ENCODE measurements around the gene SDK2. TPM values are rescaled to one million over a fixed set of nuclear protein-coding genes. Genes with fewer than 3 reads are reported as not detected.

Gene SDK2
- total RNA-seq, 2 experiments from 2014 or later: 2.4 to 2.5 TPM

DNA sequence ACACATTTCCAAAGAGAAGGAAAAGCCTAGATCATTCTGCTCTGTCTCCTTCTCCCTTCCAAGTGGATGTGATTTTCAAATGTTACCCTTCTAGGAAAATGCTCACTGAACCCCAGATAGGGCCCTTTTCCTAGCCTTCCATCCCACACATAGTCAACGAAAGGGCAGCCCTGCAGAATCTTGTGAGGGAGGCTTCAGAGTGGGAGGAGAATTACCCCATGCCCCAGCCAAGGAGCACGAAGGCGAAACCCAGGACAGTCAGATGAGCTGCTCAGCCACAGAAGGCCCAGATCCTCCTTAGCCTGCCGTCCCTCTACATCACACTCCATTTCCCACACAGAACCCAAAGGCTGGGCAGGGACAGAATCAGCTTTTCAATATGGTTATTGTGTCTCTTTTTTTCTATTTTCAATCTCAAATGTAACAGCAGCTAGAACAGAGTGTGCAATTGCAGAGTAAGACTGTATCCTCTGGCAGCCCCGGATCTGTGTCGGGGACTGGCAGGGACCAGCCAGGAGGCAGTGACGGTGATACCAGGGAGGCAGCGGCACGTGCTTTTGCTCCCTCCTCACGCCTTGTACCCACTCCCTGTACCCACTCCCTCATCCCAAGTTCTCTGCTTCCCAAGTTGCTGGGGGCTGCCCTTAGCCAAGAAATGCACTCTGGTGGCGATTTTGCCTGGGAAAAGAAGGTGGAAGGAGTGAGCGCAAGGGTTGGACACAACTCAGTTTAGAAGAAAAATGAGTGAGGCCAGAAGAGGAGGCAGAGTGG is 3.7 kb upstream of the SDK2 start:
- ChIA-PET CTCF (interaction anchor here (1.2 kb wide), 1 partner anchor 13 kb away, joined by 3 read pairs; no protein-coding TSS in a partner anchor), POLR2A (no interaction called here)
- Mint-ChIP-seq H3K36me3 (ENCODE audit: low read depth) (no peaks in the 10 kb centered on the region), H3K27ac (no peak overlapping the region), H3K4me3 (no peak overlapping the region), H3K27me3 (peaks cover 41% of the 10 kb centered on the region), H3K9me3 (no peaks in the 10 kb centered on the region), H3K4me1 (peaks cover 7% of the 10 kb centered on the region)
- no peak for DNase-seq

DNA sequence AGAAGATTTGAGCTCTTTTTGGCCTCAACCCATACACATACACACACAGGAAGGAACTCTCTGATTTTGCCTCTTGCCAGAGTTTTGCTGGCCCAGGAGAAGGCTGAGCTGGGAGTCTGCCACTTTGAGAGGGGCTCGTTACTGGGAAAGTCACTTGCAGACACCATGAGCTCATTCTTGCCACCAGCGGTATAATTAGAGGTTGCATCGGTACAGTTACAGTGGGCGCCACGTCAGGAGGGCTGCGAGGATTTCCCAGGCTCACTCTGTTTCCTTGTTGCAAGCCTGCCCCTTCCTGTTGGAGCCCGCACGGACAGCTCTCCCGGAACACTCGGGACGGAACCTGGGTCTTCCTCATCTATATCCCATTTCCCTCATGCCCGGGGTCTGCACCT is 3.1 kb upstream of the SDK2 start:
- peaks cover 8% of the 10 kb centered on the region for H3K4me1 Mint-ChIP-seq
- H3K36me3 Mint-ChIP-seq (ENCODE audit: low read depth): no peaks in the 10 kb centered on the region
- no peak overlapping the region for H3K4me3 Mint-ChIP-seq
- H3K27me3 Mint-ChIP-seq: peaks cover 45% of the 10 kb centered on the region
- ChIA-PET CTCF (interaction anchor here (1.2 kb wide), 1 partner anchor 14 kb away, joined by 3 read pairs; no protein-coding TSS in a partner anchor), POLR2A (no interaction called here)
- no peaks in the 10 kb centered on the region for H3K9me3 Mint-ChIP-seq
- H3K27ac Mint-ChIP-seq: no peak overlapping the region
- no peak for DNase-seq

DNA sequence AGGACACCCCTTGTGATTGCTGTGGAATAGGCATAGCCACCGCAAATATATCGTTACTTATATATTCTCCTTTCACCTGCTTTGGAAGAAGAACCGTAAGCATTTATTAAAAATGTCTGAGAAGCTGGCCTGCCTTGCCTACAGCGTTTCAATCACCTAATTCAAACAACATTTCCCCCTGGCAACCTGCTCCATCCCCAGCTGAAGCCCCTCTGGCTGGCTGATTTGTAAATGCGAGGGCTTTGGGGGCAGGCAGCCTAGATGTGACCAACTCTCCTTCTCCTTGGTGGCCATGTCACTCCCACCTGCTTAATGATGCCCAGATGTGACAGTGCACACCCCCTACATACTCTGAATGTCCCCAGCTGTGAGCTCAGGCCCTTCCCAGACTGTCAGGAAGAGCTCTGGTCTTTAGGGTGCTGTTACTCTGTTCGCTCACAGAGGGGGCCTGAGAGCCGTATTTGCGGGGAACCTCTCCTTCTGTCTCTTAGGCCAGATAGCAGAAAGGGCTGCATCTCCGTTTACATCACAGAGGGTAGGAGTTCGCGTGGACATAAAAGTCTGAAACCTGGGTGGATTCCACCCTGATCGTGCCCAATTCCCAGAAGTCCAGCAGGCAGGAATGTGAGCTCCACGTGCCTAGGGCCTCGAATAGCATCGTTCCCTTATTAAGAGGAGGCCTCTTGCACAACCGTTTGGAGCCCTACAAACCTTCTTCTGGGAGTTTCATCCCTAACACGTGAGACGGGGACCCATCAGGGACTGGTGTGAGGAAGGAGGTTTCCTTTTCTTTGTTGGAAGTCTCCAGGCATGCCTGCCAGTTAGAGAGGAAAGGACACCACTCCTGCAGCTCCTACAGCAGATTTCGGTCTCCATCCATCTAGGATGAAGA is 2.4 kb upstream of the SDK2 start:
- H3K4me3 Mint-ChIP-seq: no peak overlapping the region
- H3K36me3 Mint-ChIP-seq (ENCODE audit: low read depth): no peaks in the 10 kb centered on the region
- POLR2A ChIA-PET: no interaction called here
- H3K4me1 Mint-ChIP-seq: peaks cover 10% of the 10 kb centered on the region
- no peak for DNase-seq
- peaks cover 51% of the 10 kb centered on the region for H3K27me3 Mint-ChIP-seq
- H3K9me3 Mint-ChIP-seq: no peaks in the 10 kb centered on the region
- H3K27ac Mint-ChIP-seq: no peak overlapping the region
- CTCF ChIA-PET: interaction anchor here (0.8 to 1.7 kb wide), 8 partner anchors 12 to 224 kb away, joined by 3 to 7 read pairs (median 3); no protein-coding TSS in a partner anchor

DNA sequence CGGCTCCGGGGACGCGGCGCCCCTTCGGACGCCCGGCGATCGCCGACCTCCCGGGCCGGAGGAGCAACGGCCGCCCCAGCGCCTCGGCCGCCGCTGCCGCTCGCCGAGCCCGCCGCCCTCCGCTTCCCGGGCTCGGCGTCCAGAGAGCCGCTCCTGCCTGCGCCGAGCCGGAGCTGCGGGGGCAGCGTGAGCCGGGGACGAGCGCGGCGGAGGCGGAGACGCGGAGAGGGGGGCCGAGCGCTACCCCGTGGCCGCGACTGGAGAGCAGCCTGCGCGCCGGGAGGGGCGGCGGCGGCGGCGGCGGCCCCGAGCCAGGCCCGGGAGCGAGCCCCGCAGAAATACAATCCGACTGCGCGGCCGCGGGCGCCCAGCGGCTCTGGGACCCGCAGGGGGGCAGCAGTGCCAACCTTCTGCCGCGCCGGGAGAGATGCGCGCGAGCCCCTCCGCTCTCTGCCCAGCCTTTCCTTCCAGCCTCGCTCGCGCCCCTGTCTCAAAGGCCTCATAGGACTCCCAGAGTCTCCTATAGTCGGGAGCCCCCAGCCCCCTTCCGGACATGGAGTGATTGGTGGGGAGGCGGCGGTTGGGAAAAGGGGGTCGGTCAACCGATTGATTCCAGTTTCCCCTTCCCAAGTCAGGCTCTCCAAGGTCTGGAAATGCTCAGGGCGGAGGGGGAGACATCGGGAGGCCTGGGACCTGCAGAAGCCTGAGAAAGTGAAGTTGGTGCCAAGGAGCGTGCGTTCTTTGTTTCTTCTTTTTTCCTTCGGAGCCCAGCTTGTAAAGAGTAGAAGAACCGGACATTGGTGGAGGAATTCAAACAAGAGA is 1.0 kb upstream of the SDK2 start:
- H3K27me3 Mint-ChIP-seq: peaks cover 63% of the 10 kb centered on the region

DNA sequence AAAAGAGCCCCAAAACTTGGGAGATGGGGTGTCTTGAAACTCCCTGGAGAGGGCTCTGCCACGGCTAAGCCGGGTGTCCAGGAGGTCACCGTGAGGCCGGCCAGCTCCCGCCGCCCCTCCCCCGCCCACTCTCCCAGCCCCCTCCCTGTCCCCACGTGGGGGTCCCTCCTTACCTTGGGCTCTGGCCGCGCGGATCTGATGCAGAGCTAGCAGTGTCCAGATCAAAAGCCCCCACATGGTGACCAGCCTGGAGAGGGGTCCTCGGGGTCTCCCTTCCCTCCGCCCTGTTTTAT is 447 bp downstream of the SDK2 start:
- Mint-ChIP-seq H3K4me3 (peak overlapping the region; percentile 53), H3K27ac (no peak overlapping the region), H3K4me1 (peaks cover 8% of the 10 kb centered on the region), H3K27me3 (peaks cover 59% of the 10 kb centered on the region), H3K36me3 (ENCODE audit: low read depth) (no peaks in the 10 kb centered on the region), H3K9me3 (no peaks in the 10 kb centered on the region)
- DNase-seq: no peak
- POLR2A ChIA-PET: no interaction called here
- CTCF ChIA-PET: no interaction called here

More for the DNA sequence above, 1.0 kb upstream of the SDK2 start:
- Mint-ChIP-seq H3K36me3 (ENCODE audit: low read depth) (no peaks in the 10 kb centered on the region), H3K4me1 (peaks cover 10% of the 10 kb centered on the region), H3K27ac (no peak overlapping the region), H3K4me3 (peak overlapping the region; percentile 18), H3K9me3 (no peaks in the 10 kb centered on the region)
- ChIA-PET CTCF (interaction anchor here (0.9 to 1.7 kb wide), 4 partner anchors 11 to 223 kb away, joined by 3 to 4 read pairs (median 3); no protein-coding TSS in a partner anchor), POLR2A (no interaction called here)
- peak; percentile 26 for DNase-seq

DNA sequence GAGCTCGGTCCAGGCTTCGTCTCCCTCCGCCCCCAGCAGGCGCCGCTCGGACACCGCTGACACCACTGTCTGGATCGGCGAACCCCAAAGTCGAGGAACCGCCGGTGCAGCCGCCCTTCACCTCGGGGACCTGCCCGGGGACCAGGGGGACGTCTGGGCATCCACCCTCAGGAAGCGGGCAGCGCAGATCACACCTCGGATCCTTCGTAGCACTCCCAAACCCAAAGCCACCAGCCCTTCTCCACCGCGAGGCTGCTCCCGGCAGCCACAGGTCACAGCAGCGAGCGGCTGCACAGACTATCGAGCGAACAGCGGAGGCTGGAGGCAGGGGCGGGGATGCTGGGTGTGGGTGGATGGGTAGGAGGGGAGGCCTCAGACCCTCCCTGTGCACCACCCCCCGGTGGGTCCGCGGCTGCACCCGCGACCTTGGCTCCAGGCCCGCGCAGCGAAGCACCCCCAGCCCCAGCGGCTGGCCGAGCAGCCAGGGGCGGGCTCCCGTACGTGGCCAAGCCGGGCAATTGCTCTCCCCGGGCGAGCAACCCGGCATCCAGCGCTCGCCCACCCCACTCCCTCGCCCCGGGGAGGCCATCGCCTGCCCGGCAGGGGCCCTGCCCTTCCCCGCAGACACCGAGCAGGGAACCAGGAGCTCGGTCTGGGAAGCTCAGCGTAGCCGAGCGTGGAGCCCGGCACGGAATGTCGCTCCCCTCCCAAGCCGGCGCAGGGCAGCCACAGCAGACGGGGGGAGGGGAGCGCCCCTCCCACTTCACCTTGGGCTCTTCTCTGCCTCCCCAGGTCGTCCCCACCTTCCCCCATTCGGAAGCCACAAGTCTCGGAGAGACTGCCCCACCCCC is 1.0 kb downstream of the SDK2 start:
- ChIA-PET CTCF (interaction anchor here (0.6 kb wide), 1 partner anchor 66 kb away, joined by 3 read pairs; no protein-coding TSS in a partner anchor), POLR2A (no interaction called here)
- Mint-ChIP-seq H3K4me3 (peak overlapping the region; percentile 59), H3K9me3 (no peaks in the 10 kb centered on the region), H3K4me1 (peaks cover 8% of the 10 kb centered on the region), H3K27me3 (peaks cover 55% of the 10 kb centered on the region), H3K27ac (no peak overlapping the region), H3K36me3 (ENCODE audit: low read depth) (no peaks in the 10 kb centered on the region)
- DNase-seq: peak; percentile 24

DNA sequence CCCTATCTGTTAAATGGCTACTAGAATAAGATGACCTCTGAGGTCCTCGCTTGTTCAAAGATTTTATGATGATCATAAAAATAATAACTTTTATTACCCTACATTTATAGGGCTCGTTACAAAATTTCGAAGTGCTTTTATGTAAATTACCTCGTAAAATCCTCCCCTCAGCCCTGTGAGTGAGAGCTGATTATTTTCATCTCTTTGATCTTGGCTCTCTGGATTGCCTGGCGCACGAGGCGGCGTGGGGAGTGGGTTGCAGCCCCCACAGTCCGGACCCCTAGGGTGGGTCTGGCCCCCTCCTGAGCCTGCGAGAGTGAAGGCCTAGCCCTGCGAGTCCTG is 1.6 kb downstream of the SDK2 start:
- peak overlapping the region; percentile 59 for H3K4me3 Mint-ChIP-seq
- peaks cover 50% of the 10 kb centered on the region for H3K27me3 Mint-ChIP-seq
- H3K9me3 Mint-ChIP-seq: no peaks in the 10 kb centered on the region
- peaks cover 8% of the 10 kb centered on the region for H3K4me1 Mint-ChIP-seq
- no peaks in the 10 kb centered on the region for H3K36me3 Mint-ChIP-seq (ENCODE audit: low read depth)
- DNase-seq: no peak
- ChIA-PET POLR2A (no interaction called here), CTCF (interaction anchor here (0.5 to 0.6 kb wide), 2 partner anchors 67 to 915 kb away, joined by 3 read pairs; no protein-coding TSS in a partner anchor)
- no peak overlapping the region for H3K27ac Mint-ChIP-seq

DNA sequence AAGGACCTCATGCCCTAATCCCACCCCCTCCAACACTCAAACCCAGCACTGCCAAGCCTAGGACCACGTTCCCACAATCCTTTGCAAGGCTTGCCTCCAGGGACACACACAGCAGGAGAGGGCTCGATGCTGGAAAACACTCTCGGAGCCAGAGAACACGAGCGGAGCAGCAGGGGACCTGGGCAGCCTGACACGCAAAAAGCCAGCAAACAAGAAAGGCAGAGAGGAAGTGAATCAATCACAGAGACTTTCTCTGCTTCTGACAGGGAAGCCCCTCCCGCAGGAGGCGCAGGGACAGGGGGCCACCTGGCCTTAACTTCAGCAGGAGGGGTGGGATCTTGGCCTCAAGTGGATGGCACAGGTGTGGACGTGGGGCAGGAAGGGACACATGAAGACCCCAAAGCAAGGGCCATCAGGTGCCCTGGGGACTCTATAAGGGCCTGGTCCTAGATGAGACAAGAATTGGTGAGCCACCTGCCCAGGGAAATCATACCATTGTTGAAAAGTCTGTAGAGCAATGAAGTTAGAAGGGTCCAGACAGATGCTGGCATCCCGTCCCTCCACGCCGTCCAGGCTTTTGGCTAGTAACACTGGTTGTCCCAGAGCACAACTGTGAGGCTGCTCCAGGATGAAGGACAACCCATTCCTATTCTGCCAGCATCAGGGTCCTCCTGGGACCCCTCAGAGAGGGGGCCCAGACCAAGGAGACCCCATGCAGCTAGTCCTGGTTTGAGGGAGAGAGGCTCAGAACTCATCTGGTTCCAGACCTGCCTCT is 2.2 kb downstream of the SDK2 start:
- peaks cover 8% of the 10 kb centered on the region for H3K4me1 Mint-ChIP-seq
- ChIA-PET CTCF (interaction anchor here (0.5 kb wide), 1 partner anchor 915 kb away, joined by 3 read pairs; no protein-coding TSS in a partner anchor), POLR2A (interaction anchor here (1.2 kb wide), 1 partner anchor 9 kb away, joined by 3 read pairs; no protein-coding TSS in a partner anchor)
- peaks cover 44% of the 10 kb centered on the region for H3K27me3 Mint-ChIP-seq
- H3K9me3 Mint-ChIP-seq: no peaks in the 10 kb centered on the region
- DNase-seq: no peak
- no peak overlapping the region for H3K4me3 Mint-ChIP-seq
- no peak overlapping the region for H3K27ac Mint-ChIP-seq
- H3K36me3 Mint-ChIP-seq (ENCODE audit: low read depth): no peaks in the 10 kb centered on the region

DNA sequence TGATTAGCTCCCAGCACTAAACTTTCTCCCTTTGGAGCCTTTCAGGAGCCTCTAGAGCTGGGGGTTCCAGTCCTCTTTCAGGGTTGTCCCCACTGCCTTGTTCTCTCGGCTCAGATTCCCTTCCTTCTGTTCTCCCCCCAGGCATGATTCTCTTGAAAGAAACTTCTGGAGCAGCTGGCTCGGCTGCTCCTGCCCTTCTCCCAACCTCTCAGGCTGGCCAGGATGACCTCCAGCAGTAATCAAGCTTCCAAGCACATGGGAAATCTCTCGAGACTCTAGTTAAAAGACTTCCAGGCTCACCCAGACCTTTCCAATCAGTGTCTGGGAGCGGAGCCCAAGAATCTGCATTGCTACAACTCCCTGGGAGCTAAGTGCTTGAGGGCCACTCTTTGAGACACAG is 3.6 kb downstream of the SDK2 start:
- Mint-ChIP-seq H3K4me1 (peaks cover 8% of the 10 kb centered on the region), H3K36me3 (ENCODE audit: low read depth) (no peaks in the 10 kb centered on the region), H3K9me3 (no peaks in the 10 kb centered on the region), H3K27me3 (peaks cover 34% of the 10 kb centered on the region), H3K27ac (no peak overlapping the region), H3K4me3 (no peak overlapping the region)
- DNase-seq: no peak
- ChIA-PET CTCF (no interaction called here), POLR2A (interaction anchor here (1.2 kb wide), 1 partner anchor 7 kb away, joined by 3 read pairs; no protein-coding TSS in a partner anchor)

DNA sequence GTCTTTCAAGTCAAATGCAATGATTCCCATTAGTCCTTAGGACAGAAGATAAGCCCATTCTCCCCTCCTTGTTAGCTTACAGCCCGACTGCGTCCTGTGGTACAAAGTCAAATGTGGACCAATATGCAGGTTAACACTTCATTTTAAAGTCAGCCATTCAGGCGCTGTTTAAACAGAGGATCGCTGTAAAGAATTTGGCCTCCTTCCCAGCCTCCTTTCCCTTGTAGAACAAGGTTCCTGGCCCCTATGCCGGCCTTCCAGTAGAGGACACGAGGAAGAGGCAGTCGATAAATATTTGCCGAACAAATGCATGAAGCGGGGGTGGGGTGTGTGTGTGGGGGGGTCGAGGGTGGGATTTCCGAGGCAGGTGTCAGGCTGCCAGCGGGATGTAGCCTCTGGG is 4.3 kb downstream of the SDK2 start:
- Mint-ChIP-seq H3K36me3 (ENCODE audit: low read depth) (no peaks in the 10 kb centered on the region), H3K27ac (no peak overlapping the region), H3K4me1 (peaks cover 8% of the 10 kb centered on the region), H3K27me3 (peaks cover 30% of the 10 kb centered on the region), H3K9me3 (no peaks in the 10 kb centered on the region), H3K4me3 (no peak overlapping the region)
- CTCF ChIA-PET: no interaction called here
- DNase-seq: no peak
- POLR2A ChIA-PET: no interaction called here

DNA sequence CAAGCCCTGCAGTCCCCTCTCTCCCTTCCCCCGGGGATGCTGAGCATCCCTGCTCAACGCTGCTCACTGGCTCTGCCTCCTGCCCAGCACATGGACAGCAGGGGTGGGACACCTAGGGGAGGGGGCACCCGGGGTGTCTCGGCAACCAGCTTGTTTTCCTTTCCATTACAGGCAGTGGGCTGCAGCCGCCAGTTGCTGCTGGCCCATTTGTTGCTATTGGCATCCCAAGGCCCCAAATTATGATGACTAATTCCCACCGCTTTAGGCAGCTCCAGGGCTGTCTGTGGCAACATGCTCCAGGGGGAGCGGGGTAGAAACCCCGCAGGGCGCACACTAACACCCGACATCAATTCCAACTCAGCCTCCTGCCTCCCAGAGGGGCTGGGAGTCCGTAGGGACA is 4.9 kb downstream of the SDK2 start:
- H3K36me3 Mint-ChIP-seq (ENCODE audit: low read depth): no peaks in the 10 kb centered on the region
- H3K4me3 Mint-ChIP-seq: no peak overlapping the region
- CTCF ChIA-PET: interaction anchor here (0.6 kb wide), 1 partner anchor 957 kb away, joined by 3 read pairs; no protein-coding TSS in a partner anchor
- no peak for DNase-seq
- POLR2A ChIA-PET: no interaction called here
- peaks cover 30% of the 10 kb centered on the region for H3K27me3 Mint-ChIP-seq
- no peak overlapping the region for H3K27ac Mint-ChIP-seq
- H3K4me1 Mint-ChIP-seq: peaks cover 8% of the 10 kb centered on the region
- no peaks in the 10 kb centered on the region for H3K9me3 Mint-ChIP-seq

Measured in activated CD4-positive, alpha-beta memory T cell treated with anti-CD3 and anti-CD28 coated beads, Interleukin-2, amount 10 ng/mL, durations not matched to agents 7 days and 5 days (primary cell).